ENCODE measurements around the gene FRG2.

GRCh38 chr4:190020790-190021717 is 6.0 kb downstream of the FRG2 start:
- TF ChIP-seq CTCF (IDR thresholded peaks at IDR 0.05), result no peak
- no peak for TF ChIP-seq POLR2A (IDR thresholded peaks at IDR 0.05)
